Activated B cell treated with CpG ODN at 0.5 μM for 24 hours (primary cell): ENCODE measurements around the gene ZNF462. TPM values are rescaled to one million over a fixed set of nuclear protein-coding genes. Genes with fewer than 3 reads are reported as not detected.
"Not testable (repeated sequence)": the region's sequence is repeated elsewhere in the genome, so short reads cannot be mapped to it uniquely, and the experiment has no call there.

Source experiments
- ATAC-seq: fragments of 200-7000 bp; cut with Tn5 transposase; one replicate; pipeline ENCODE4 v1.10.0; 2021; ENCODE audit warnings: low read depth, mild to moderate bottlenecking, moderate library complexity
- CTCF ChIA-PET: fragments of 350-600 bp; sonication (Branson Sonifier 250); formaldehyde crosslinking; loops from one replicate; lab custom pipeline; 2021; ENCODE audit warnings: antibody characterized with exemption; lab: Charles Lee
- POLR2A ChIA-PET: fragments of 350-600 bp; sonication (Branson Sonifier 250); formaldehyde crosslinking; loops from one replicate; lab custom pipeline; 2021; ENCODE audit warnings: antibody characterized with exemption; lab: Charles Lee
- DNase-seq: peaks from one replicate; pipeline ENCODE4 v3.0.0; 2022
- H3K27ac Mint-ChIP-seq: one replicate; pipeline ENCODE4 v1.8.0; 2020; ENCODE audit warnings: mixed read lengths
- H3K27me3 Mint-ChIP-seq: one replicate; pipeline ENCODE4 v1.8.0; 2021; ENCODE audit warnings: mixed read lengths
- H3K36me3 Mint-ChIP-seq: one replicate; pipeline ENCODE4 v1.8.0; 2021; ENCODE audit warnings: low read depth, mixed read lengths
- H3K4me1 Mint-ChIP-seq: one replicate; pipeline ENCODE4 v1.8.0; 2021; ENCODE audit warnings: mixed read lengths
- H3K4me3 Mint-ChIP-seq: one replicate; pipeline ENCODE4 v1.8.0; 2020; ENCODE audit warnings: mild to moderate bottlenecking, mixed read lengths
- H3K9me3 Mint-ChIP-seq: one replicate; pipeline ENCODE4 v1.8.0; 2020; ENCODE audit warnings: mixed read lengths
- CTCF ChIP-seq: fragments of 200-600 bp; IDR thresholded peaks from one replicate; pipeline ENCODE4 v1.8.0; 2022; ENCODE audit warnings: antibody characterized with exemption, mild to moderate bottlenecking
- intact Hi-C: fragments of 100-400 bp; cut with micrococcal nuclease; formaldehyde crosslinking; loops from one replicate; pipeline ENCODE4 v1.15.1; 2024
- total RNA-seq: library from RNA; stranded (reverse); gene quantifications from 2 replicates; pipeline ENCODE4 v1.2.3, GENCODE V29; 2022

Gene ZNF462
- total RNA-seq, 1 donor from 2014 or later, result not detected

- Mint-ChIP-seq H3K9me3 (no peaks in the 10 kb centered on the region), H3K27me3 (no peaks in the 10 kb centered on the region), H3K4me1 (no peaks in the 10 kb centered on the region), H3K36me3 (no peaks in the 10 kb centered on the region), H3K27ac (no peak overlapping the region), H3K4me3 (no peak overlapping the region)
- TF ChIP-seq CTCF, result no peak
- ATAC-seq (no peak), DNase-seq (no peak)
- ChIA-PET POLR2A (no interaction called here), CTCF (no interaction called here)
- intact Hi-C loops, result no loop called here
These were observed 29.7 kb downstream of the ZNF462 start for GRCh38 chr9:106892632-106893031.

- H3K9me3 Mint-ChIP-seq, result no peaks in the 10 kb centered on the region
- CTCF ChIA-PET, result no interaction called here
- no peak for ATAC-seq
These were observed 30.1 kb downstream of the ZNF462 start for GRCh38 chr9:106893088-106893487.

GRCh38 chr9:106896695-106897094 lies 33.7 kb downstream of the ZNF462 start:
- no peak for ATAC-seq
- TF ChIP-seq CTCF, result no peak
- ChIA-PET CTCF (no interaction called here), POLR2A (no interaction called here)
- intact Hi-C loops, result no loop called here
- no peaks in the 10 kb centered on the region for H3K36me3 Mint-ChIP-seq
- H3K27ac Mint-ChIP-seq, result no peak overlapping the region
- no peaks in the 10 kb centered on the region for H3K4me1 Mint-ChIP-seq
- peaks cover 12% of the 10 kb centered on the region for H3K9me3 Mint-ChIP-seq
- DNase-seq, result no peak
- H3K4me3 Mint-ChIP-seq, result no peak overlapping the region
- H3K27me3 Mint-ChIP-seq, result no peaks in the 10 kb centered on the region

More at GRCh38 chr9:106893088-106893487, 30.1 kb downstream of the ZNF462 start:
- TF ChIP-seq CTCF, result no peak
- no peaks in the 10 kb centered on the region for H3K4me1 Mint-ChIP-seq
- H3K27me3 Mint-ChIP-seq, result no peaks in the 10 kb centered on the region
- intact Hi-C loops, result no loop called here
- DNase-seq, result no peak
- POLR2A ChIA-PET, result no interaction called here
- no peak overlapping the region for H3K27ac Mint-ChIP-seq
- no peaks in the 10 kb centered on the region for H3K36me3 Mint-ChIP-seq
- H3K4me3 Mint-ChIP-seq, result no peak overlapping the region

- TF ChIP-seq CTCF, result no peak
- ATAC-seq, result no peak
These were observed 34.3 kb downstream of the ZNF462 start for GRCh38 chr9:106897236-106897635.

GRCh38 chr9:106897751-106898150 lies 34.8 kb downstream of the ZNF462 start:
- no peak for TF ChIP-seq CTCF
- intact Hi-C loops, result no loop called here
- Mint-ChIP-seq H3K27ac (no peak overlapping the region), H3K27me3 (no peaks in the 10 kb centered on the region), H3K4me1 (no peaks in the 10 kb centered on the region), H3K9me3 (peaks cover 18% of the 10 kb centered on the region), H3K36me3 (no peaks in the 10 kb centered on the region), H3K4me3 (no peak overlapping the region)
- DNase-seq (no peak), ATAC-seq (no peak)
- ChIA-PET CTCF (no interaction called here), POLR2A (no interaction called here)

More at GRCh38 chr9:106897236-106897635, 34.3 kb downstream of the ZNF462 start:
- Mint-ChIP-seq H3K27ac (no peak overlapping the region), H3K36me3 (no peaks in the 10 kb centered on the region), H3K4me3 (no peak overlapping the region), H3K9me3 (peaks cover 14% of the 10 kb centered on the region), H3K4me1 (no peaks in the 10 kb centered on the region), H3K27me3 (no peaks in the 10 kb centered on the region)
- POLR2A ChIA-PET, result no interaction called here
- CTCF ChIA-PET, result no interaction called here
- intact Hi-C loops, result no loop called here
- no peak for DNase-seq

- POLR2A ChIA-PET, ATAC-seq: not testable (repeated sequence)
These were observed 37.6 kb downstream of the ZNF462 start for GRCh38 chr9:106900523-106900922.

More at GRCh38 chr9:106900523-106900922, 37.6 kb downstream of the ZNF462 start:
- H3K36me3 Mint-ChIP-seq, H3K4me3 Mint-ChIP-seq, H3K27me3 Mint-ChIP-seq, DNase-seq, H3K4me1 Mint-ChIP-seq, CTCF ChIA-PET, intact Hi-C loops, H3K27ac Mint-ChIP-seq: not testable (repeated sequence)
- H3K9me3 Mint-ChIP-seq, result peaks cover 33% of the 10 kb centered on the region
